ENCODE measurements around the gene LRRC14B. TPM values are rescaled to one million over a fixed set of nuclear protein-coding genes. Genes with fewer than 3 reads are reported as not detected.
A peak's percentile ranks its signal among the peaks of the same experiment; 100 is the strongest.

The LRRC14B gene
- total RNA-seq: not detected

GRCh38 chr5:191036-191948 is at the start of gene LRRC14B:
Gene LRRC14B (plus strand): TSS chr5:191495. CDS start chr5:191539, 44 bp downstream.
- DNase-seq: no peak
- peak within 1 kb of the TSS in 2 of 4 donors; percentile 9 to 47 for H3K4me3 ChIP-seq
- WGBS, 2 donors: 7% methylated on average over 11 of the region's 56 CpGs; no CpG with 5 or more reads in 1 of the 2 donors
- intact Hi-C loops (cut with DNase I): no loop called here
- H3K36me3 ChIP-seq: no peaks in the 10 kb centered on the region
- H3K4me1 ChIP-seq: peaks cover 10 to 27% (median 13%) of the 10 kb centered on the region in 3 donors
- TF ChIP-seq CTCF (IDR thresholded peaks at IDR 0.05) (no peak), POLR2A (IDR thresholded peaks at IDR 0.05) (no peak)
- no peak within 1 kb of the TSS for H3K27ac ChIP-seq
- no peaks in the 10 kb centered on the region for H3K9me3 ChIP-seq
- H3K27me3 ChIP-seq: peaks cover 0 to 84% (median 2%) of the 10 kb centered on the region in 4 donors

- intact Hi-C loops (cut with DNase I): no loop called here
- WGBS, 2 donors: 75 to 84% methylated on average over 6 to 11 of the region's 12 CpGs
- no peaks in the 10 kb centered on the region for H3K4me1 ChIP-seq
- H3K36me3 ChIP-seq: no peaks in the 10 kb centered on the region
- H3K4me3 ChIP-seq: no peak overlapping the region
- TF ChIP-seq POLR2A (IDR thresholded peaks at IDR 0.05): no peak
- no peak for TF ChIP-seq CTCF (IDR thresholded peaks at IDR 0.05)
- peaks cover 0 to 6% (median under 1%) of the 10 kb centered on the region in 3 donors for H3K9me3 ChIP-seq
- peaks cover 0 to 21% (median 0%) of the 10 kb centered on the region in 4 donors for H3K27me3 ChIP-seq
- H3K27ac ChIP-seq: no peak overlapping the region
- DNase-seq: no peak
These were observed 49.5 kb upstream of the LRRC14B start for GRCh38 chr5:141761-142160.

- H3K36me3 ChIP-seq: no peaks in the 10 kb centered on the region
- DNase-seq: no peak
- 88 to 89% methylated on average over 14 to 18 of the region's 18 CpGs for WGBS, 2 donors
- H3K27ac ChIP-seq: no peak overlapping the region
- peaks cover 0 to 21% (median 0%) of the 10 kb centered on the region in 4 donors for H3K27me3 ChIP-seq
- peaks cover 0 to 12% (median 6%) of the 10 kb centered on the region in 3 donors for H3K9me3 ChIP-seq
- intact Hi-C loops (cut with DNase I): no loop called here
- no peak overlapping the region for H3K4me3 ChIP-seq
- TF ChIP-seq CTCF (IDR thresholded peaks at IDR 0.05) (no peak), POLR2A (IDR thresholded peaks at IDR 0.05) (no peak)
- no peaks in the 10 kb centered on the region for H3K4me1 ChIP-seq
These were observed 49.0 kb upstream of the LRRC14B start for GRCh38 chr5:142246-142810.

- no peak overlapping the region for H3K4me3 ChIP-seq
- TF ChIP-seq CTCF (IDR thresholded peaks at IDR 0.05): no peak
- TF ChIP-seq POLR2A (IDR thresholded peaks at IDR 0.05): no peak
- intact Hi-C loops (cut with DNase I): no loop called here
- H3K36me3 ChIP-seq: no peaks in the 10 kb centered on the region
- WGBS, 2 donors: 79% methylated on average over 3 of the region's 17 CpGs; no CpG with 5 or more reads in 1 of the 2 donors
- H3K9me3 ChIP-seq: peaks cover 0 to 19% (median 13%) of the 10 kb centered on the region in 3 donors
- DNase-seq: no peak
- H3K27me3 ChIP-seq: peaks cover 0 to 21% (median 0%) of the 10 kb centered on the region in 4 donors
- no peaks in the 10 kb centered on the region for H3K4me1 ChIP-seq
- no peak overlapping the region for H3K27ac ChIP-seq
These were observed 48.3 kb upstream of the LRRC14B start for GRCh38 chr5:143041-143440.

GRCh38 chr5:144941-145340 is 46.4 kb upstream of the LRRC14B start:
- no peak for DNase-seq
- Histone ChIP-seq H3K27me3 (peaks cover 0 to 21% (median 0%) of the 10 kb centered on the region in 4 donors), H3K4me3 (no peak overlapping the region), H3K27ac (no peak overlapping the region), H3K36me3 (no peaks in the 10 kb centered on the region), H3K9me3 (peaks cover 0 to 29% (median 21%) of the 10 kb centered on the region in 3 donors), H3K4me1 (peaks cover 0 to 3% (median 0%) of the 10 kb centered on the region in 3 donors)
- TF ChIP-seq CTCF (IDR thresholded peaks at IDR 0.05) (no peak), POLR2A (IDR thresholded peaks at IDR 0.05) (no peak)
- intact Hi-C loops (cut with DNase I): no loop called here
- 88% methylated on average over 3 of the region's 8 CpGs; no CpG with 5 or more reads in 1 of the 2 donors for WGBS, 2 donors

Measured in esophagus squamous epithelium (tissue), 5 donors.